Nephron progenitor cell (in vitro differentiated cells): ENCODE data around the gene PCDHGA9.
A peak's percentile ranks its signal among the peaks of the same experiment; 100 is the strongest.

Experiments
- DNase-seq: peaks from one replicate; pipeline ENCODE4 v3.0.0; 2021
- H3K27ac Mint-ChIP-seq: 2 replicates; pipeline ENCODE4 v1.8.0; 2021; ENCODE audit warnings: mild to moderate bottlenecking, moderate library complexity, mixed read lengths
- H3K27me3 Mint-ChIP-seq: 2 replicates; pipeline ENCODE4 v1.8.0; 2021; ENCODE audit warnings: mild to moderate bottlenecking, low read depth, mixed read lengths; ENCODE audit not compliant: poor library complexity
- H3K36me3 Mint-ChIP-seq: 2 replicates; pipeline ENCODE4 v1.8.0; 2021; ENCODE audit warnings: low read depth, mixed read lengths
- H3K4me1 Mint-ChIP-seq: 2 replicates; pipeline ENCODE4 v1.8.0; 2021; ENCODE audit warnings: mixed read lengths
- H3K4me3 Mint-ChIP-seq: 2 replicates; pipeline ENCODE4 v1.8.0; 2021; ENCODE audit warnings: mild to moderate bottlenecking, moderate library complexity, mixed read lengths
- H3K9me3 Mint-ChIP-seq: 2 replicates; pipeline ENCODE4 v1.8.0; 2021; ENCODE audit warnings: mild to moderate bottlenecking, moderate library complexity, mixed read lengths
- TF ChIP-seq, protein P1 (sequence below): fragments of 200-600 bp; sonication (generic); IDR thresholded peaks from 2 replicates; pipeline ENCODE4 v1.5.0; 2021; ENCODE audit warnings: antibody characterized with exemption

PCDHGA9 gene

DNA sequence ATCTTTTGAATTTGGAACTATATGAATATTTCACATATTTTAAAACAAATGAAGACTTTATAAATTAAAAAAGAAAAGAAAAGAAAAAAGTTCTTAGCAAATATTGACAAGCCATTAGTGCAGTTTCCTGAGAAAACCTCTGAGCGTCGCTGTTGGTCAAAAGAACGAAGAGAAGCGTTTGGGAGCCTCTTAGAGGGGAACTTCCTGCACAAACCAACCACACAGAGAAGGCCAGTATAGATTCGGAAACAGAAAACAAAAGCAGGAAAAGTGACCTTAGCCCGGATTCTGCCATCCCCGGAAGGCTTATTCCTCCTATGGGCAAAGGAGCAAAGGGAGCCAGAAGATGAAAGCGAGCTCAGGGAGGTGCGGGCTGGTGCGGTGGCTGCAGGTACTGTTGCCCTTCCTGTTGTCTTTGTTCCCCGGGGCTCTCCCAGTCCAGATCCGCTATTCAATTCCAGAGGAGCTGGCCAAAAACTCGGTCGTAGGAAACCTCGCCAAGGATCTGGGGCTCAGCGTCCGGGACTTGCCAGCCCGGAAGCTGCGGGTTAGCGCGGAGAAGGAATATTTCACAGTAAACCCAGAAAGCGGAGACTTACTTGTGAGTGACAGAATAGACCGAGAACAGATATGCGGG, 42.7 kb upstream of the PCDHGA9 start, which contains the start of gene PCDHGB2:
Gene PCDHGB2 (plus strand): TSS at position 205 of the 637 bp plus-strand sequence. CDS start 142 bp downstream, at position 347.
- Mint-ChIP-seq H3K27ac (peak within 1 kb of the TSS; percentile 36), H3K4me1 (no peaks in the 10 kb centered on the region), H3K36me3 (peaks cover 57% of the 10 kb centered on the region), H3K9me3 (peaks cover 92% of the 10 kb centered on the region), H3K4me3 (peak within 1 kb of the TSS; percentile 28), H3K27me3 (no peaks in the 10 kb centered on the region)
- TF ChIP-seq, protein P1, sequence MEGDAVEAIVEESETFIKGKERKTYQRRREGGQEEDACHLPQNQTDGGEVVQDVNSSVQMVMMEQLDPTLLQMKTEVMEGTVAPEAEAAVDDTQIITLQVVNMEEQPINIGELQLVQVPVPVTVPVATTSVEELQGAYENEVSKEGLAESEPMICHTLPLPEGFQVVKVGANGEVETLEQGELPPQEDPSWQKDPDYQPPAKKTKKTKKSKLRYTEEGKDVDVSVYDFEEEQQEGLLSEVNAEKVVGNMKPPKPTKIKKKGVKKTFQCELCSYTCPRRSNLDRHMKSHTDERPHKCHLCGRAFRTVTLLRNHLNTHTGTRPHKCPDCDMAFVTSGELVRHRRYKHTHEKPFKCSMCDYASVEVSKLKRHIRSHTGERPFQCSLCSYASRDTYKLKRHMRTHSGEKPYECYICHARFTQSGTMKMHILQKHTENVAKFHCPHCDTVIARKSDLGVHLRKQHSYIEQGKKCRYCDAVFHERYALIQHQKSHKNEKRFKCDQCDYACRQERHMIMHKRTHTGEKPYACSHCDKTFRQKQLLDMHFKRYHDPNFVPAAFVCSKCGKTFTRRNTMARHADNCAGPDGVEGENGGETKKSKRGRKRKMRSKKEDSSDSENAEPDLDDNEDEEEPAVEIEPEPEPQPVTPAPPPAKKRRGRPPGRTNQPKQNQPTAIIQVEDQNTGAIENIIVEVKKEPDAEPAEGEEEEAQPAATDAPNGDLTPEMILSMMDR = peak; percentile 15
- DNase-seq = no peak

DNA sequence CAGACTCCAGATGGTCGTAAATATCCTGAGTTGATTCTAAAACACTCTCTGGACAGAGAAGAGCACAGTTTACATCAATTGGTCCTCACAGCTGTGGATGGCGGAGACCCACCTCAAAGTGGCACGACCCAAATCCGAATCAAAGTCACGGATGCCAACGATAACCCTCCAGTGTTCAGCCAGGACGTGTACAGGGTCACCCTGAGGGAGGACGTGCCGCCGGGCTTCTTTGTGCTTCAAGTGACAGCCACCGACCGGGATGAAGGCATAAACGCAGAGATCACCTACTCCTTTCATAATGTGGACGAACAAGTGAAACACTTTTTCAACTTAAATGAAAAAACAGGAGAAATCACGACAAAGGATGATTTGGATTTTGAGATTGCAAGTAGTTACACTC, 41.9 kb upstream of the PCDHGA9 start:
- Mint-ChIP-seq H3K4me3 (no peak overlapping the region), H3K27ac (peak overlapping the region; percentile 36), H3K9me3 (peaks cover 92% of the 10 kb centered on the region), H3K4me1 (no peaks in the 10 kb centered on the region), H3K27me3 (no peaks in the 10 kb centered on the region), H3K36me3 (peaks cover 60% of the 10 kb centered on the region)
- TF ChIP-seq, protein P1 = no peak
- no peak for DNase-seq

DNA sequence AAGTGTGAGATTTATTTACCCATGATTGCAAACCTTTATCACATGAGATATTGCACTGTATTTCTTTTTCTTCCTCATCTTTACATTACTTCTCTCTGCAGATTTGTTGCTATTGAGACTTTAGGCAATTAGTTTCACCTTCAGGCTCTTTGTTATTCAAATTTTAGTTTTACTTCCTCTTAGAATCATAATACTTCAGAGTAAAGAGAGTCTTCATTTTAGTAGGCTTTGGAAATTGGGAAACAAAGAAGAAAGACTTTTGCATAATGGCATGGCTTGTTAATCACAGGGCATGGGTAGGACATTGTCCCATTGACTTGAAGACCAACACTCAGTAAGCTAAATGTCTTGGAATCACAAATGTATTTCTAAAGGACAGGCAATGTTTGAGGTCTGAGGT, 39.9 kb upstream of the PCDHGA9 start:
- H3K4me1 Mint-ChIP-seq = no peaks in the 10 kb centered on the region
- H3K4me3 Mint-ChIP-seq = no peak overlapping the region
- peaks cover 50% of the 10 kb centered on the region for H3K36me3 Mint-ChIP-seq
- TF ChIP-seq, protein P1 = no peak
- H3K27me3 Mint-ChIP-seq = no peaks in the 10 kb centered on the region
- no peak for DNase-seq
- H3K9me3 Mint-ChIP-seq = peaks cover 93% of the 10 kb centered on the region
- H3K27ac Mint-ChIP-seq = no peak overlapping the region

DNA sequence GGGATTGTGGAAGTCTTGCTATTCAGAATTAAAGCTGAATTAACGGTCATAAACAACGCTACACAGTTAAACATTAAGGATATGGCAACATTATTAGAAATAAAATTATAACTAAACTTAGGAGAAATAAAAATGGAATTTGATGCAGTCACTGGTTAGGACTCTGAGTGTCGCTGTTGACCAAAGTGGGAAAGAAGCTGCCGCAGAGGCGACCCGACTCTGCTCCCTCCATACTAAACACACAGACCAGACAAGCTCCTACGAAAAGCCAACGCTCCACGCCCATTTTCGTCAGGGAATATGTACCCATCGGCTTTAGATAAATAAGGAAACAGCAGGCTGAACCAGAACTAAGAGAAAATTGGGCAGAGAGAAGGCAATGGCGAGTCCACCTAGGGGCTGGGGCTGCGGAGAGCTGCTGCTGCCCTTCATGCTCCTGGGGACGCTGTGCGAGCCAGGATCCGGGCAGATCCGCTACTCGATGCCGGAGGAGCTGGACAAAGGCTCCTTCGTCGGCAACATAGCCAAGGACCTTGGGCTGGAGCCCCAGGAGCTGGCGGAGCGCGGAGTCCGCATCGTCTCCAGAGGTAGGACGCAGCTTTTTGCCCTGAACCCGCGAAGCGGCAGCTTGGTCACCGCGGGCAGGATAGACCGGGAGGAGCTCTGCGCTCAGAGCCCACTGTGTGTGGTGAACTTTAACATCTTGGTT, 38.5 kb upstream of the PCDHGA9 start, which contains the start of gene PCDHGA5:
Gene PCDHGA5 (plus strand): TSS at position 211 of the 709 bp plus-strand sequence. CDS start 169 bp downstream, at position 380.
- H3K9me3 Mint-ChIP-seq = peaks cover 93% of the 10 kb centered on the region
- DNase-seq = no peak
- H3K4me1 Mint-ChIP-seq = no peaks in the 10 kb centered on the region
- H3K36me3 Mint-ChIP-seq = peaks cover 46% of the 10 kb centered on the region
- H3K27me3 Mint-ChIP-seq = no peaks in the 10 kb centered on the region
- H3K27ac Mint-ChIP-seq = no peak within 1 kb of the TSS
- H3K4me3 Mint-ChIP-seq = no peak within 1 kb of the TSS
- TF ChIP-seq, protein P1 = no peak

DNA sequence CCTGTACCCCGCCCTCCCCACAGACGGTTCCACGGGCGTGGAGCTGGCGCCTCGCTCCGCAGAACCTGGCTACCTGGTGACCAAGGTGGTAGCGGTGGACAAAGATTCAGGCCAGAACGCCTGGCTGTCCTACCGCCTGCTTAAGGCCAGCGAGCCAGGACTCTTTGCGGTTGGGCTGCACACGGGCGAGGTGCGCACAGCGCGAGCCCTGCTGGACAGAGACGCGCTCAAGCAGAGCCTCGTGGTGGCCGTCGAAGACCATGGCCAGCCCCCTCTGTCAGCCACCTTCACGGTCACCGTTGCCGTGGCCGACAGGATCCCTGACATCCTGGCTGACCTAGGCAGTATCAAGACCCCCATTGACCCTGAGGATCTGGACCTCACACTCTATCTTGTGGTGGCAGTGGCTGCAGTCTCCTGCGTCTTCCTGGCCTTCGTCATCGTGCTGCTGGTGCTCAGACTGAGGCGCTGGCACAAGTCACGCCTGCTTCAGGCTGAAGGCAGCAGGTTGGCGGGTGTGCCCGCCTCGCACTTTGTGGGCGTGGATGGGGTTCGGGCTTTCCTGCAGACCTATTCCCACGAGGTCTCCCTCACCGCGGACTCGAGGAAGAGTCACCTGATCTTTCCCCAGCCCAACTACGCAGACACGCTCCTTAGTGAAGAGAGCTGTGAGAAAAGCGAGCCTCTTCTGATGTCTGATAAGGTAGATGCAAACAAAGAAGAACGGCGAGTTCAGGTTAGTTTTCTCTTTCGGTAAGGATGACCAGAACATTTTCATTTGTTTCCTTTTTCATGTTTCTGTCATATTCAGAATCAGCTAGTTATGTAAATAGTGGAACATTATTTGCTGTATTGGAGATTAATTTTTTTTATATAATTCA, 36.3 kb upstream of the PCDHGA9 start:
- TF ChIP-seq, protein P1 = no peak
- Mint-ChIP-seq H3K9me3 (peaks cover 93% of the 10 kb centered on the region), H3K27me3 (no peaks in the 10 kb centered on the region), H3K4me3 (no peak overlapping the region), H3K36me3 (peaks cover 35% of the 10 kb centered on the region), H3K27ac (no peak overlapping the region), H3K4me1 (no peaks in the 10 kb centered on the region)
- DNase-seq = no peak
